Measurements from ENCODE around the gene CDH22.

Gene CDH22

GRCh38 chr20:46196990-46197389 is 111.3 kb downstream of the CDH22 start:
- H3K27ac ChIP-seq: no peak overlapping the region
- no peak for TF ChIP-seq CTCF (conservative IDR thresholded peaks at IDR 0.05)

GRCh38 chr20:46195264-46196036 is 112.8 kb downstream of the CDH22 start:
- H3K27ac ChIP-seq: no peak overlapping the region
- no peak for TF ChIP-seq CTCF (conservative IDR thresholded peaks at IDR 0.05)

- H3K27ac ChIP-seq: no peak overlapping the region
- no peak for TF ChIP-seq CTCF (conservative IDR thresholded peaks at IDR 0.05)
These were observed 113.9 kb downstream of the CDH22 start for GRCh38 chr20:46194409-46194808.

- no peak for TF ChIP-seq CTCF (conservative IDR thresholded peaks at IDR 0.05)
- no peak overlapping the region for H3K27ac ChIP-seq
These were observed 115.8 kb downstream of the CDH22 start for GRCh38 chr20:46192376-46192944.

GRCh38 chr20:46191611-46192010 is 116.7 kb downstream of the CDH22 start:
- no peak for TF ChIP-seq CTCF (conservative IDR thresholded peaks at IDR 0.05)
- no peak overlapping the region for H3K27ac ChIP-seq

GRCh38 chr20:46191168-46191540 is 117.1 kb downstream of the CDH22 start:
- no peak overlapping the region for H3K27ac ChIP-seq
- TF ChIP-seq CTCF (conservative IDR thresholded peaks at IDR 0.05): no peak

- H3K27ac ChIP-seq: no peak overlapping the region
- TF ChIP-seq CTCF (conservative IDR thresholded peaks at IDR 0.05): no peak
These were observed 117.7 kb downstream of the CDH22 start for GRCh38 chr20:46190478-46191167.

All from VCaP (cell line).